T-helper 2 cell treated with Interferon-gamma antibody and Interleukin-4, amounts not matched to agents 5 μg/mL and 100 μg/mL, for 36 hours (primary cell): ENCODE results near the gene PDZD2.
"Not testable (repeated sequence)": the region's sequence is repeated elsewhere in the genome, so short reads cannot be mapped to it uniquely, and the experiment has no call there.

Source experiments
- DNase-seq: peaks from one replicate; pipeline ENCODE4 v3.0.0; 2021; ENCODE audit warnings: low spot score
- H3K27ac Mint-ChIP-seq: one replicate; pipeline ENCODE4 v1.8.0; 2021; ENCODE audit warnings: mild to moderate bottlenecking, mixed read lengths
- H3K27me3 Mint-ChIP-seq: one replicate; pipeline ENCODE4 v1.8.0; 2021; ENCODE audit warnings: low read depth, mixed read lengths
- H3K36me3 Mint-ChIP-seq: one replicate; pipeline ENCODE4 v1.8.0; 2021; ENCODE audit warnings: low read depth, mixed read lengths
- H3K4me1 Mint-ChIP-seq: one replicate; pipeline ENCODE4 v1.8.0; 2021; ENCODE audit warnings: low read depth, mixed read lengths
- H3K4me3 Mint-ChIP-seq: one replicate; pipeline ENCODE4 v1.8.0; 2022; ENCODE audit warnings: mild to moderate bottlenecking, moderate library complexity, mixed read lengths
- H3K9me3 Mint-ChIP-seq: one replicate; pipeline ENCODE4 v1.8.0; 2021; ENCODE audit warnings: mixed read lengths

The PDZD2 gene

DNA sequence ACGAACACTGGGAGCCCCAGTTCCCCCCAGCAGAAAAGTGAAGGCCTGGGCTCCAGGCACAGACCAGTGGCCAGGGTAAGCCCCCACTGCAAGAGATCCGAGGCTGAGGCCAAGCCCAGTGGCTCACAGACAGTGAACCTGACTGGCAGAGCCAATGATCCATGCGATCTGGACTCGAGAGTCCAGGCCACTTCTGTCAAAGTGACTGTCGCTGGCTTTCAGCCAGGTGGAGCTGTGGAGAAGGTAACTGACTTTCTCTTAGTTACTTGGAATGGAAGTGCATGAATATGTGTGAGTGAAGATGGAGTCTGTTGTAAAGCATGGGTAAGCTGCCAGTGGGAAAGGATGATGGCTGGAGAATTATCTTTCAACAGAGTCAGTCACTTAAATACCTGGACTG is 435.5 kb downstream of the PDZD2 start:
- no peak for DNase-seq
- Mint-ChIP-seq H3K27ac (no peak overlapping the region), H3K9me3 (no peaks in the 10 kb centered on the region), H3K4me3 (no peak overlapping the region), H3K27me3 (no peaks in the 10 kb centered on the region), H3K36me3 (no peaks in the 10 kb centered on the region), H3K4me1 (no peaks in the 10 kb centered on the region)

GRCh38 chr5:32076699-32077695 is 438.1 kb downstream of the PDZD2 start:
- Mint-ChIP-seq H3K9me3 (no peaks in the 10 kb centered on the region), H3K4me1 (no peaks in the 10 kb centered on the region), H3K36me3 (no peaks in the 10 kb centered on the region), H3K4me3 (no peak overlapping the region), H3K27ac (no peak overlapping the region), H3K27me3 (no peaks in the 10 kb centered on the region)
- DNase-seq = no peak

DNA sequence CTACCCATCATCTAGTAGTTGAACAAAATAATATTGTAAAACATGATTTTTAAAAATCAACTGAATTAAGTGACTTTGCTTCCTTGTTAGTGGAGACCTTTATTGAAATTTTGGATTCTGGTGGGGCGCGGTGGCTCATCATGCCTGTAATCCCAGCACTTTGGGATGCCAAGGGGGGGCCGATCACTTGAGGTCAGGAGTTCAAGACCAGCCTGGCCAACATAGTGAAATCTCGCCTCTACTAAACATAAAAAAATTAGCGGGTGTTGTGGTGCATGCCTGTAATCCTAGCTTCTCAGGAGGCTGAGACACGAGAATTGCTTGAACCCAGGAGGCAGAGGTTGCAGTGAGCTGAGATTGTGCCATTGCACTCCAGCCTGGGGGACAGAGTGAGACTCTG is 439.9 kb downstream of the PDZD2 start:
- H3K27ac Mint-ChIP-seq, H3K27me3 Mint-ChIP-seq, H3K4me3 Mint-ChIP-seq, H3K4me1 Mint-ChIP-seq, H3K9me3 Mint-ChIP-seq, DNase-seq, H3K36me3 Mint-ChIP-seq: not testable (repeated sequence)

DNA sequence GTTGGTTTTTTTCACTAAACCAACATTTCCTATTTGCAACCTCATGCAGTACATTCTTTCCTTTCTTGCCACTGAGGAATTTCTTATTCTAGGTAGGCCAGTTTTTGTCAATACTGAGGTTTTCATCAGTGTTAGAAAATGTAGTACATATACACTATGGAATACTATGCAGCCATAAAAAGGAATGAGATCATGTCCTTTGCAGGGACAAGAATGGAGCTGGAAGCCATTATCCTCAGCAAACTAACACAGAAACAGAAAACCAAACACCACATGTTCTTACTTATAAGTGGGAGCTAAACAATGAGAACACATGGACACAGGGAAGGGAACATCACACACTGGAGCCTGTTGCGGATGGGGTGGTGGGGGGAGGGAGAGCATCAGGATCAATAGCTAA is 441.6 kb downstream of the PDZD2 start:
- H3K9me3 Mint-ChIP-seq, H3K4me3 Mint-ChIP-seq, H3K27ac Mint-ChIP-seq, H3K36me3 Mint-ChIP-seq, H3K27me3 Mint-ChIP-seq, DNase-seq, H3K4me1 Mint-ChIP-seq: not testable (repeated sequence)

- no peaks in the 10 kb centered on the region for H3K27me3 Mint-ChIP-seq
- H3K36me3 Mint-ChIP-seq = no peaks in the 10 kb centered on the region
- DNase-seq = no peak
- H3K4me1 Mint-ChIP-seq = no peaks in the 10 kb centered on the region
- H3K27ac Mint-ChIP-seq = no peak overlapping the region
- no peaks in the 10 kb centered on the region for H3K9me3 Mint-ChIP-seq
- H3K4me3 Mint-ChIP-seq = no peak overlapping the region
Observed at GRCh38 chr5:32082701-32083100, 443.8 kb downstream of the PDZD2 start.

DNA sequence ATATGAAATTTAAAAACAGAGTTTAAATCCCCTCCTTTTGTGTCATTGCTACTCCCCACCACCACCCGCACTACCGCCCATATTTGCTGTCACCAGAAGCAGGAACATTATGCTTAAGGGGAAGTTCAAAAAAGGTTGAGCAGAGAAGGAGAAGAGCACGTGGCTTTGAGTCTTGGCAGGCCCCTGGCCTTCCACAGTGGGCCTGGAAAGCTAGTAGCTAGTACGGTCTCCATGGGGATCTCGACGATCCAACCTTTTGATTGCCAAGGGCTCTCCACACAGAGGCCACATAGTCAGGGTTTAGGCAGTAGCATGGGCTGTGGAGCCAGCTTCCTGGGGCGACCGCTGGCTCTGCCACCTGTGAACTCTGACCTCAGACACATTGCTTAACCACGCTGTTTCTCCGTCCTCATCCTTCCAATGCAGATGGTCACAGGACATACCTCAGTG is 445.1 kb downstream of the PDZD2 start:
- Mint-ChIP-seq H3K9me3 (no peaks in the 10 kb centered on the region), H3K4me1 (no peaks in the 10 kb centered on the region), H3K4me3 (no peak overlapping the region), H3K27ac (no peak overlapping the region), H3K27me3 (no peaks in the 10 kb centered on the region), H3K36me3 (no peaks in the 10 kb centered on the region)
- no peak for DNase-seq

DNA sequence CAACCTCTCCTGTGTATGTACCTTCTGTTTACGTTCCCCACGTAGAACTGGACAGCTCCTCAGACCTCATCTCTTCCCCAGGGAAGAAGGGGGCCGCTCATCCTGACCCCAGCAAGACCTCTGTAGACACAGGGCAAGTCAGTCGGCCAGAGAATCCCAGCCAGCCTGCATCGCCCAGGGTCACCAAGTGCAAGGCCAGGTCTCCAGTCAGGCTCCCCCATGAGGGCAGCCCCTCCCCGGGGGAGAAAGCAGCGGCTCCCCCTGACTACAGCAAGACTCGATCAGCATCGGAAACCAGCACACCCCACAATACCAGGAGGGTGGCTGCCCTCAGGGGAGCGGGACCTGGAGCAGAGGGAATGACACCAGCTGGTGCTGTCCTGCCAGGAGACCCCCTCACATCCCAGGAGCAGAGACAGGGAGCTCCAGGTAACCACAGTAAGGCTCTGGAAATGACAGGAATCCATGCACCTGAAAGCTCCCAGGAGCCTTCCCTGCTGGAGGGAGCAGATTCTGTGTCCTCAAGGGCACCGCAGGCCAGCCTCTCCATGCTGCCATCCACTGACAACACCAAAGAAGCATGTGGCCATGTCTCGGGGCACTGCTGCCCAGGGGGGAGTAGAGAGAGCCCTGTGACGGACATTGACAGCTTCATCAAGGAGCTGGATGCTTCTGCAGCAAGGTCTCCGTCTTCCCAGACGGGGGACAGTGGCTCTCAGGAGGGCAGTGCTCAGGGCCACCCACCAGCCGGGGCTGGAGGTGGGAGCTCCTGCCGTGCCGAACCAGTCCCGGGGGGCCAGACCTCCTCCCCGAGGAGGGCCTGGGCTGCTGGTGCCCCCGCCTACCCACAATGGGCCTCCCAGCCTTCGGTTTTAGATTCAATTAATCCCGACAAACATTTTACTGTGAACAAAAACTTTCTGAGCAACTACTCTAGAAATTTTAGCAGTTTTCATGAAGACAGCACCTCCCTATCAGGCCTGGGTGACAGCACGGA is 448.5 kb downstream of the PDZD2 start:
- no peaks in the 10 kb centered on the region for H3K9me3 Mint-ChIP-seq
- H3K27ac Mint-ChIP-seq = no peak overlapping the region
- DNase-seq = no peak
- H3K4me3 Mint-ChIP-seq = no peak overlapping the region
- H3K27me3 Mint-ChIP-seq = no peaks in the 10 kb centered on the region
- H3K4me1 Mint-ChIP-seq = no peaks in the 10 kb centered on the region
- H3K36me3 Mint-ChIP-seq = no peaks in the 10 kb centered on the region

- no peaks in the 10 kb centered on the region for H3K9me3 Mint-ChIP-seq
- H3K27ac Mint-ChIP-seq = no peak overlapping the region
- no peaks in the 10 kb centered on the region for H3K36me3 Mint-ChIP-seq
Observed at GRCh38 chr5:32088214-32088613, 449.3 kb downstream of the PDZD2 start.

GRCh38 chr5:32089146-32090000 is 450.4 kb downstream of the PDZD2 start:
- H3K9me3 Mint-ChIP-seq = no peaks in the 10 kb centered on the region
- no peak for DNase-seq

More at GRCh38 chr5:32088214-32088613, 449.3 kb downstream of the PDZD2 start:
- peaks cover 3% of the 10 kb centered on the region for H3K4me1 Mint-ChIP-seq
- H3K27me3 Mint-ChIP-seq = no peaks in the 10 kb centered on the region
- DNase-seq = no peak
- no peak overlapping the region for H3K4me3 Mint-ChIP-seq

GRCh38 chr5:32090026-32090754 is 451.3 kb downstream of the PDZD2 start:
- no peak for DNase-seq
- Mint-ChIP-seq H3K4me1 (peaks cover 4% of the 10 kb centered on the region), H3K27me3 (no peaks in the 10 kb centered on the region), H3K36me3 (no peaks in the 10 kb centered on the region), H3K4me3 (no peak overlapping the region), H3K9me3 (no peaks in the 10 kb centered on the region), H3K27ac (no peak overlapping the region)

More at GRCh38 chr5:32089146-32090000, 450.4 kb downstream of the PDZD2 start:
- Mint-ChIP-seq H3K4me3 (no peak overlapping the region), H3K36me3 (no peaks in the 10 kb centered on the region), H3K27me3 (no peaks in the 10 kb centered on the region), H3K4me1 (peaks cover 4% of the 10 kb centered on the region), H3K27ac (no peak overlapping the region)

DNA sequence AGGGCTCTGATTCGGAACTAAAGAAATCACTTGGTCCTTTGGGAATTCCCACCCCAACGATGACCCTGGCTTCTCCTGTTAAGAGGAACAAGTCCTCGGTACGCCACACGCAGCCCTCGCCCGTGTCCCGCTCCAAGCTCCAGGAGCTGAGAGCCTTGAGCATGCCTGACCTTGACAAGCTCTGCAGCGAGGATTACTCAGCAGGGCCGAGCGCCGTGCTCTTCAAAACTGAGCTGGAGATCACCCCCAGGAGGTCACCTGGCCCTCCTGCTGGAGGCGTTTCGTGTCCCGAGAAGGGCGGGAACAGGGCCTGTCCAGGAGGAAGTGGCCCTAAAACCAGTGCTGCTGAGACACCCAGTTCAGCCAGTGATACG is 451.8 kb downstream of the PDZD2 start:
- Mint-ChIP-seq H3K27ac (no peak overlapping the region), H3K27me3 (no peaks in the 10 kb centered on the region)

DNA sequence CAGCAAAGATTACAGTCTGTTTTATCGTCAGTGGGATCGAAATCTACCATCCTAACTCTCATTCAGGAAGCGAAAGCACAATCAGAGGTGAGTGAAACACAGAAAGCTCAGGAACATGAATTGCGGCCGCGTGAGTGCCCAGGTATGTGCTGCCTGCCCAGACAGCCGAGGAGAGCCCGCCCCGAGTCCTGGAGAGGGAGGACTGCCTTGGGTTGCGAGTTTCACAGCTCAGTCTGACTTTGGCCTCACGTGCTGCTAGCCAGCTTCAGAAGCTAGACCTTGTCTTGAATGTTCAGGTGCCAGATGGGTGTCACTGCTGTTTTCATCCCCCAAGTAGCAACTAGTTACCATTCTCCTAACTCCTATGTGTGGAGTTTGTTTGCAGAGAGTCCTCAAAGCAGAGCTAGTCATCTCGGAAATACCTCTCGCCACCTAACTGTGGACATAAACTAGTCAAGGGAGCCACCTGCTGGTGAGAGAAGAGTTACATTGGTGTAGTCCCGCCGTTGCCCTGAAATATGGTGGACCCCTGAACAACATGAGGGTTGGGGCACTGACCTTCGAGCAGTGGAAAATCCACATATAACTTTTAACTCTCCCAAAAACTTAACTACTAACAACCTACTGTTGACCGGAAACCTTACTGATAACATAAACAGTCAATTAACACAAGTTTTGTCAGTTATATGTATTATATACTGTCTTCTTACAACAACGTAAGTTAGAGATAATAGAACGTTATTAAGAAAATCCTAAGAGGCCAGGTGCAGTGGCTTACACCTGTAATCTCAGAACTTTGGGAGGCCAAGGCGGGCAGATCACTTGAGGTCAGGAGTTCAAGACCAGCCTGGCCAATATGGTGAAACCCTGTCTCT is 454.2 kb downstream of the PDZD2 start:
- no peaks in the 10 kb centered on the region for H3K36me3 Mint-ChIP-seq
- no peaks in the 10 kb centered on the region for H3K27me3 Mint-ChIP-seq
- H3K4me1 Mint-ChIP-seq = peaks cover 4% of the 10 kb centered on the region
- no peak overlapping the region for H3K4me3 Mint-ChIP-seq
- peak; percentile 39 for DNase-seq
- no peaks in the 10 kb centered on the region for H3K9me3 Mint-ChIP-seq
- H3K27ac Mint-ChIP-seq = no peak overlapping the region

More for the DNA sequence above, 451.8 kb downstream of the PDZD2 start:
- no peaks in the 10 kb centered on the region for H3K36me3 Mint-ChIP-seq
- no peaks in the 10 kb centered on the region for H3K9me3 Mint-ChIP-seq
- H3K4me3 Mint-ChIP-seq = no peak overlapping the region
- no peak for DNase-seq
- peaks cover 4% of the 10 kb centered on the region for H3K4me1 Mint-ChIP-seq
